Measurements from ENCODE around the gene USP53. TPM values are rescaled to one million over a fixed set of nuclear protein-coding genes. Genes with fewer than 3 reads are reported as not detected.

USP53 gene
- total and polyA plus RNA-seq, 9 of the 15 experiments (the other 6 are each of a cell fraction or from before 2014, with no cell fraction given), result 2.9 to 9.6 (median 8.3) TPM

GRCh38 chr4:119321921-119322687 lies 109.6 kb downstream of the USP53 start, which contains the start of gene FABP2:
Gene FABP2 (minus strand): TSS chr4:119322138. CDS start chr4:119322102, 36 bp downstream.
- Histone ChIP-seq H4K20me1 (replicated peaks; ENCODE audit: control insufficient read depth, insufficient read depth, low read length) (no peaks in the 10 kb centered on the region), H3K4me3 (no peak within 1 kb of the TSS), H3K27me3 (ENCODE audit: control insufficient read depth in 2 of 2, insufficient read depth in 2 of 2, low read length in 2 of 2) (no peaks in the 10 kb centered on the region), H3K79me2 (ENCODE audit: control insufficient read depth, insufficient read depth, low read length) (no peaks in the 10 kb centered on the region), H2AFZ (ENCODE audit: low read depth, low read length) (no peak within 1 kb of the TSS), H3K9ac (ENCODE audit: insufficient read depth in 1 of 2, low read depth in 2 of 2, low read length in 2 of 2) (no peak within 1 kb of the TSS), H3K4me1 (replicated peaks in 1 of 2; ENCODE audit: control insufficient read depth in 2 of 2, insufficient read depth in 2 of 2, low read length in 2 of 2) (no peaks in the 10 kb centered on the region), H3K27ac (ENCODE audit: extremely low read depth, low read depth, low read length) (no peak within 1 kb of the TSS), H3K36me3 (ENCODE audit: control insufficient read depth, insufficient read depth, low read length) (no peaks in the 10 kb centered on the region), H3K9me3 (replicated peaks; ENCODE audit: control insufficient read depth, insufficient read depth, low read depth, low read length) (no peaks in the 10 kb centered on the region), H3K4me2 (ENCODE audit: insufficient read depth, low read length) (no peak within 1 kb of the TSS), H3K9me1 (ENCODE audit: control insufficient read depth, insufficient read depth, low read length) (no peaks in the 10 kb centered on the region)
- under 1% methylated on average over 6 of the region's 6 CpGs for WGBS (ENCODE audit: insufficient coverage, low coverage, missing lambda C conversion rate)
- intact Hi-C loops (cut with micrococcal nuclease), result no loop called here
- no peak for FAIRE-seq
- ATAC-seq, result no peak
- POLR2A ChIA-PET, result no interaction called here
- in situ Hi-C loops (cut with MboI), result no loop called here
- no TSS peak for BruUV-seq (replicated peaks)
- no peak for DNase-seq (ENCODE audit: extremely low read depth in 1 of 4, low spot score in 3 of 4)
- TF ChIP-seq ZNF695 (CRISPR knock-in tag; IDR thresholded peaks at IDR 0.05) (no peak), U2AF1 (optimal IDR thresholded peaks at IDR 0.05; ENCODE audit: low read depth, low read length) (no peak), FOXJ2 (tag; IDR thresholded peaks at IDR 0.05) (no peak), NFATC3 (IDR thresholded peaks at IDR 0.05) (no peak), HSF4 (CRISPR knock-in tag; IDR thresholded peaks at IDR 0.05; ENCODE audit: borderline replicate concordance) (no peak), YY1 (IDR thresholded peaks at IDR 0.05; ENCODE audit: borderline replicate concordance in 1 of 3, control insufficient read depth in 1 of 3, extremely low read depth in 1 of 3, insufficient read depth in 3 of 3, insufficient read length in 1 of 3, insufficient replicate concordance in 2 of 3, low read depth in 1 of 3, low read length in 2 of 3) (no peak)
- TF ChIP-seq, protein P1, sequence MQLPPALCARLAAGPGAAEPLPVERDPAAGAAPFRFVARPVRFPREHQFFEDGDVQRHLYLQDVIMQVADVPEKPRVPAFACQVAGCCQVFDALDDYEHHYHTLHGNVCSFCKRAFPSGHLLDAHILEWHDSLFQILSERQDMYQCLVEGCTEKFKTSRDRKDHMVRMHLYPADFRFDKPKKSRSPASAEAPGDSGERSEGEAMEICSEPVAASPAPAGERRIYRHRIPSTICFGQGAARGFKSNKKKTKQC (CRISPR knock-in tag; IDR thresholded peaks at IDR 0.05), result no peak
- TF ChIP-seq, protein P2, sequence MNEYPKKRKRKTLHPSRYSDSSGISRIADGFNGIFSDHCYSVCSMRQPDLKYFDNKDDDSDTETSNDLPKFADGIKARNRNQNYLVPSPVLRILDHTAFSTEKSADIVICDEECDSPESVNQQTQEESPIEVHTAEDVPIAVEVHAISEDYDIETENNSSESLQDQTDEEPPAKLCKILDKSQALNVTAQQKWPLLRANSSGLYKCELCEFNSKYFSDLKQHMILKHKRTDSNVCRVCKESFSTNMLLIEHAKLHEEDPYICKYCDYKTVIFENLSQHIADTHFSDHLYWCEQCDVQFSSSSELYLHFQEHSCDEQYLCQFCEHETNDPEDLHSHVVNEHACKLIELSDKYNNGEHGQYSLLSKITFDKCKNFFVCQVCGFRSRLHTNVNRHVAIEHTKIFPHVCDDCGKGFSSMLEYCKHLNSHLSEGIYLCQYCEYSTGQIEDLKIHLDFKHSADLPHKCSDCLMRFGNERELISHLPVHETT (CRISPR knock-in tag; conservative IDR thresholded peaks at IDR 0.05 in 1 of 2, IDR thresholded peaks at IDR 0.05 in 1 of 2), result no peak
- TF ChIP-seq, protein P3, sequence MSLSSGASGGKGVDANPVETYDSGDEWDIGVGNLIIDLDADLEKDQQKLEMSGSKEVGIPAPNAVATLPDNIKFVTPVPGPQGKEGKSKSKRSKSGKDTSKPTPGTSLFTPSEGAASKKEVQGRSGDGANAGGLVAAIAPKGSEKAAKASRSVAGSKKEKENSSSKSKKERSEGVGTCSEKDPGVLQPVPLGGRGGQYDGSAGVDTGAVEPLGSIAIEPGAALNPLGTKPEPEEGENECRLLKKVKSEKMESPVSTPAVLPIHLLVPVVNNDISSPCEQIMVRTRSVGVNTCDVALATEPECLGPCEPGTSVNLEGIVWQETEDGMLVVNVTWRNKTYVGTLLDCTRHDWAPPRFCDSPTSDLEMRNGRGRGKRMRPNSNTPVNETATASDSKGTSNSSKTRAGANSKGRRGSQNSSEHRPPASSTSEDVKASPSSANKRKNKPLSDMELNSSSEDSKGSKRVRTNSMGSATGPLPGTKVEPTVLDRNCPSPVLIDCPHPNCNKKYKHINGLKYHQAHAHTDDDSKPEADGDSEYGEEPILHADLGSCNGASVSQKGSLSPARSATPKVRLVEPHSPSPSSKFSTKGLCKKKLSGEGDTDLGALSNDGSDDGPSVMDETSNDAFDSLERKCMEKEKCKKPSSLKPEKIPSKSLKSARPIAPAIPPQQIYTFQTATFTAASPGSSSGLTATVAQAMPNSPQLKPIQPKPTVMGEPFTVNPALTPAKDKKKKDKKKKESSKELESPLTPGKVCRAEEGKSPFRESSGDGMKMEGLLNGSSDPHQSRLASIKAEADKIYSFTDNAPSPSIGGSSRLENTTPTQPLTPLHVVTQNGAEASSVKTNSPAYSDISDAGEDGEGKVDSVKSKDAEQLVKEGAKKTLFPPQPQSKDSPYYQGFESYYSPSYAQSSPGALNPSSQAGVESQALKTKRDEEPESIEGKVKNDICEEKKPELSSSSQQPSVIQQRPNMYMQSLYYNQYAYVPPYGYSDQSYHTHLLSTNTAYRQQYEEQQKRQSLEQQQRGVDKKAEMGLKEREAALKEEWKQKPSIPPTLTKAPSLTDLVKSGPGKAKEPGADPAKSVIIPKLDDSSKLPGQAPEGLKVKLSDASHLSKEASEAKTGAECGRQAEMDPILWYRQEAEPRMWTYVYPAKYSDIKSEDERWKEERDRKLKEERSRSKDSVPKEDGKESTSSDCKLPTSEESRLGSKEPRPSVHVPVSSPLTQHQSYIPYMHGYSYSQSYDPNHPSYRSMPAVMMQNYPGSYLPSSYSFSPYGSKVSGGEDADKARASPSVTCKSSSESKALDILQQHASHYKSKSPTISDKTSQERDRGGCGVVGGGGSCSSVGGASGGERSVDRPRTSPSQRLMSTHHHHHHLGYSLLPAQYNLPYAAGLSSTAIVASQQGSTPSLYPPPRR (CRISPR knock-in tag; IDR thresholded peaks at IDR 0.05; ENCODE audit: borderline replicate concordance), result no peak
- CTCF ChIA-PET (ENCODE audit: low intra/inter-chr PET ratio), result no interaction called here
